Femur (tissue), 1 donor: Measurements from ENCODE around the gene TMEM232.
"Not testable (repeated sequence)": the region's sequence is repeated elsewhere in the genome, so short reads cannot be mapped to it uniquely, and the experiment has no call there.

Experiments used
- DNase-seq: peaks from one replicate; pipeline ENCODE4 v3.0.0-alpha.2; 2017

Gene TMEM232

GRCh38 chr5:110618941-110619340 is 107.5 kb downstream of the TMEM232 start:
- DNase-seq, result no peak

GRCh38 chr5:110616009-110616408 is 110.5 kb downstream of the TMEM232 start:
- DNase-seq, result no peak

GRCh38 chr5:110612794-110613247 is 113.7 kb downstream of the TMEM232 start:
- no peak for DNase-seq

- no peak for DNase-seq
Observed at GRCh38 chr5:110611817-110612216, 114.7 kb downstream of the TMEM232 start.

- DNase-seq, result no peak
Observed at GRCh38 chr5:110594866-110595265, 131.6 kb downstream of the TMEM232 start.

GRCh38 chr5:110590187-110590586 is 136.3 kb downstream of the TMEM232 start:
- DNase-seq, result no peak

- no peak for DNase-seq
Observed at GRCh38 chr5:110588286-110588980, 138.0 kb downstream of the TMEM232 start.

- DNase-seq, result no peak
Observed at GRCh38 chr5:110580625-110581024, 145.8 kb downstream of the TMEM232 start.

- DNase-seq, result no peak
Observed at GRCh38 chr5:110572729-110573128, 153.7 kb downstream of the TMEM232 start.

- no peak for DNase-seq
Observed at GRCh38 chr5:110562191-110562590, 164.3 kb downstream of the TMEM232 start.

GRCh38 chr5:110561510-110561909 is 165.0 kb downstream of the TMEM232 start:
- DNase-seq, result no peak

GRCh38 chr5:110549301-110549700 is 177.2 kb downstream of the TMEM232 start:
- no peak for DNase-seq

GRCh38 chr5:110548171-110548570 is 178.3 kb downstream of the TMEM232 start:
- no peak for DNase-seq

GRCh38 chr5:110547495-110547894 is 179.0 kb downstream of the TMEM232 start:
- DNase-seq, result no peak

- no peak for DNase-seq
Observed at GRCh38 chr5:110545716-110546115, 180.8 kb downstream of the TMEM232 start.

- DNase-seq, result no peak
Observed at GRCh38 chr5:110544603-110545002, 181.9 kb downstream of the TMEM232 start.

GRCh38 chr5:110542949-110543348 is 183.5 kb downstream of the TMEM232 start:
- no peak for DNase-seq

- no peak for DNase-seq
Observed at GRCh38 chr5:110536120-110537115, 190.1 kb downstream of the TMEM232 start.

GRCh38 chr5:110535146-110535545 is 191.3 kb downstream of the TMEM232 start:
- not testable (repeated sequence) for DNase-seq

- DNase-seq, result no peak
Observed at GRCh38 chr5:110525762-110526161, 200.7 kb downstream of the TMEM232 start.

- no peak for DNase-seq
Observed at GRCh38 chr5:110517396-110517795, 209.1 kb downstream of the TMEM232 start.

- DNase-seq, result no peak
Observed at GRCh38 chr5:110514030-110514429, 212.4 kb downstream of the TMEM232 start.

GRCh38 chr5:110512266-110512665 is 214.2 kb downstream of the TMEM232 start:
- no peak for DNase-seq

GRCh38 chr5:110510146-110510545 is 216.3 kb downstream of the TMEM232 start:
- no peak for DNase-seq
